Mesendoderm (in vitro differentiated cells): ENCODE results near the gene C16orf87.

Source experiments
- DNase-seq: peaks from one replicate; pipeline ENCODE4 v3.0.0; 2013
- H2AK5ac ChIP-seq: 2 replicates; pipeline ENCODE4 v1.6.1; 2013; ENCODE audit warnings: low read length, inconsistent platforms
- H2BK120ac ChIP-seq: 2 replicates; pipeline ENCODE4 v1.6.1; 2013; ENCODE audit warnings: low read depth, mild to moderate bottlenecking, low read length, moderate library complexity, mixed read lengths
- H2BK15ac ChIP-seq: replicated peaks from 2 replicates; pipeline ENCODE4 v1.6.1; 2013; ENCODE audit warnings: low read depth, mild to moderate bottlenecking, moderate library complexity
- H2BK5ac ChIP-seq: 2 replicates; pipeline ENCODE4 v1.6.1; 2013; ENCODE audit warnings: low read length, inconsistent platforms
- H3K18ac ChIP-seq: 2 replicates; pipeline ENCODE4 v1.6.1; 2013; ENCODE audit warnings: mild to moderate bottlenecking, low read length, mixed read lengths
- H3K23ac ChIP-seq: one replicate; pipeline ENCODE4 v1.6.1; 2013; ENCODE audit warnings: low read length
- H3K27ac ChIP-seq: 2 replicates; pipeline ENCODE4 v1.5.1; 2013; ENCODE audit warnings: low read depth, mild to moderate bottlenecking, inconsistent platforms, low read length, moderate library complexity
- H3K27me3 ChIP-seq: 2 replicates; pipeline ENCODE4 v1.6.1; 2013; ENCODE audit warnings: low read length, control low read depth, mild to moderate bottlenecking, inconsistent platforms; ENCODE audit not compliant: insufficient read depth, poor library complexity
- H3K36me3 ChIP-seq: 2 replicates; pipeline ENCODE4 v1.6.1; 2013; ENCODE audit warnings: low read length, inconsistent platforms; ENCODE audit not compliant: control insufficient read depth, insufficient read depth
- H3K4ac ChIP-seq: one replicate; pipeline ENCODE4 v1.6.1; 2013; ENCODE audit warnings: low read depth, mild to moderate bottlenecking, low read length, moderate library complexity
- H3K4me1 ChIP-seq: 2 replicates; pipeline ENCODE4 v1.6.1; 2013; ENCODE audit warnings: low read depth, low read length, inconsistent platforms; ENCODE audit not compliant: control insufficient read depth
- H3K4me2 ChIP-seq: 2 replicates; pipeline ENCODE4 v1.6.1; 2013; ENCODE audit warnings: low read length
- H3K4me3 ChIP-seq: 2 replicates; pipeline ENCODE4 v1.5.1; 2013; ENCODE audit warnings: mild to moderate bottlenecking, low read length
- H3K56ac ChIP-seq: one replicate; pipeline ENCODE4 v1.6.1; 2013; ENCODE audit warnings: low read length
- H3K79me1 ChIP-seq: 2 replicates; pipeline ENCODE4 v1.6.1; 2013; ENCODE audit warnings: low read length, inconsistent platforms
- H3K79me2 ChIP-seq: 2 replicates; pipeline ENCODE4 v1.6.1; 2013; ENCODE audit warnings: mild to moderate bottlenecking, low read length; ENCODE audit not compliant: control insufficient read depth, insufficient read depth
- H3K9ac ChIP-seq: 2 replicates; pipeline ENCODE4 v1.6.1; 2013; ENCODE audit warnings: low read length, inconsistent platforms
- H4K5ac ChIP-seq: one replicate; pipeline ENCODE4 v1.6.1; 2013; ENCODE audit warnings: low read length
- H4K8ac ChIP-seq: one replicate; pipeline ENCODE4 v1.6.1; 2013; ENCODE audit warnings: low read depth, mild to moderate bottlenecking, control low read depth, low read length, moderate library complexity
- WGBS: extraction: QIAGEN DNeasy Blood & Tissue Kit; methylation state at CpG from one replicate; pipeline ENCODE4 v1.1.7; 2013; ENCODE audit warnings: low lambda C conversion rate, missing lambda C conversion rate; ENCODE audit not compliant: insufficient coverage; ENCODE audit errors: extremely low coverage; 5-methylcytosine and 5-hydroxymethylcytosine counted together

The C16orf87 gene

DNA sequence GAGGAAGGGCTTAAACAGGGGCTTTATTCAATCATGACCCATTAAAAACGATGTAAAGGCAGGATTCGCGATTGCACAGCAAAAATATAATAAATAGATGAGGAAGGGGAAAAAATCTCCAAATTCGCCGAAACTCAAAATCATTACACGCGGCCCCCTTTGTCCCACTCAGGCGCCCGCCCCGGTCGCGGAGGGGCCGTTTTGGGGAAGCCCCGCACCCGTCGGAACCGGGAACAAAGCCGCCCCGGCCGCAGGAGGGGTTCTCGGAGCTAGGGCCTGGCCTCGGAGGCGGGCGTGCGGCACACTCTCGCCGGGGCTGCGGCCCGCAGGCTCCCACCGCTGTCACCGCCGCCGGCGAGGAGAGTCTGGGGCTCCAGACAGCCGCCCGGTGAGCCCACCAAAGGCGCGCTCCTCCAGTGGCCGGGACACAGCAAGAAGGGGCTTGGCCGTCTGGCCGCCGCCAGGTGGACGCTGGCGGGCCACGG lies 521 bp downstream of the C16orf87 start:
- peak overlapping the region; percentile 90 for H3K4me3 ChIP-seq
- no peak overlapping the region for H2BK5ac ChIP-seq
- peak overlapping the region; percentile 57 for H3K23ac ChIP-seq
- no peak overlapping the region for H2BK15ac ChIP-seq
- peak overlapping the region; percentile 66 for H3K4me2 ChIP-seq
- no peak overlapping the region for H4K5ac ChIP-seq
- H3K4me1 ChIP-seq, result no peaks in the 10 kb centered on the region
- H3K79me1 ChIP-seq, result no peaks in the 10 kb centered on the region
- H2BK120ac ChIP-seq, result no peak overlapping the region
- peak overlapping the region; percentile 91 for H3K18ac ChIP-seq
- peak overlapping the region; percentile 99 for H3K27ac ChIP-seq
- peak overlapping the region; percentile 90 for H3K9ac ChIP-seq
- peak; percentile 50 for DNase-seq
- H3K56ac ChIP-seq, result peak overlapping the region; percentile 94
- peaks cover 17% of the 10 kb centered on the region for H3K79me2 ChIP-seq
- H3K27me3 ChIP-seq, result no peaks in the 10 kb centered on the region
- H4K8ac ChIP-seq, result no peak overlapping the region
- peak overlapping the region; percentile 74 for H3K4ac ChIP-seq
- WGBS, result no CpG with 5 or more reads among the region's 45 CpGs
- H2AK5ac ChIP-seq, result no peak overlapping the region
- no peaks in the 10 kb centered on the region for H3K36me3 ChIP-seq

DNA sequence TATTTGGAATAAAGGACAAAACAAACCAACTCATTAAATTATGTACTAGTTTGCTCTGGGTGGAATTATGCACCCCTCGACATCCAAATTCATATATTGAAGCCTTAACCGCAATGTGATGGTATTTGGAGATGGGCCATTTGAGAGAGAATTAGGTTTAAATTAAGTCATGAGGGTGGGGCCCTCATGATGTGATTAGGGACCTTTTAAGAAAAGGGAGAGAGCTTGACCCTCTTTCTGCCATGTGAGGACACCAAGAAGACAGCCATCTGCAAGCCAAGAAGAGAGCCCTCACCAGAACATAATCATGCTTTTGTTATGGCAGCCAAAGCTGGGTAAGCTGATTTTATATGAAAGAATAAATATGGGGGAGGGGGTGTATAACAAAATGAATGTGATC lies 2.0 kb downstream of the C16orf87 start:
- Histone ChIP-seq H4K8ac (no peak overlapping the region), H3K4me3 (no peak overlapping the region), H3K79me2 (peaks cover 20% of the 10 kb centered on the region), H3K23ac (no peak overlapping the region), H3K18ac (no peak overlapping the region), H2AK5ac (no peak overlapping the region), H2BK15ac (no peak overlapping the region), H2BK120ac (no peak overlapping the region), H3K9ac (no peak overlapping the region), H4K5ac (no peak overlapping the region), H3K27me3 (no peaks in the 10 kb centered on the region), H3K27ac (no peak overlapping the region), H3K79me1 (no peaks in the 10 kb centered on the region), H3K56ac (no peak overlapping the region), H3K36me3 (no peaks in the 10 kb centered on the region), H2BK5ac (no peak overlapping the region), H3K4me2 (no peak overlapping the region), H3K4me1 (no peaks in the 10 kb centered on the region), H3K4ac (no peak overlapping the region)
- WGBS, result no CpG with 5 or more reads among the region's 2 CpGs
- DNase-seq, result no peak

DNA sequence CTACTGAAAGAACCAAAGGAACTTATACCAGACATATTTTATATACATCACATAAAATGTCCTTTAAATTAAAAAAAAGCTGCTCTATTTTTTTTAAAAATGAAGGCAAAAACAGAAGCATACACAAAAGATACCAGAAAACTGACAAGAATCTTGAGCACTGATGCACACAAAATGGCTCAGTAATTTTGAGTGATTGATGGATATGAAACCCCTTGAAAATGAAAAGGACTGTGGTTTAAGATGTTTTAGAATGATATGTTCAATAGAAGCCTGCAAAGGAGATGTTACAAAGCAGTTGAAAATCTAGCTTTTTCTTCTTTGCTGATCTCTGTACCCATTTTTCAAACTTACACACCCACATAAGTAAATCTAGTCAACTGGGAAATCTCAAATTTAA lies 2.7 kb downstream of the C16orf87 start:
- H2BK15ac ChIP-seq, result no peak overlapping the region
- H4K8ac ChIP-seq, result no peak overlapping the region
- no peak overlapping the region for H3K18ac ChIP-seq
- H3K23ac ChIP-seq, result no peak overlapping the region
- H3K36me3 ChIP-seq, result no peaks in the 10 kb centered on the region
- H3K4me1 ChIP-seq, result no peaks in the 10 kb centered on the region
- no peak overlapping the region for H3K27ac ChIP-seq
- no peak overlapping the region for H2BK5ac ChIP-seq
- no peaks in the 10 kb centered on the region for H3K79me1 ChIP-seq
- H3K56ac ChIP-seq, result no peak overlapping the region
- H3K4ac ChIP-seq, result no peak overlapping the region
- no peak overlapping the region for H3K4me2 ChIP-seq
- H3K9ac ChIP-seq, result no peak overlapping the region
- peaks cover 20% of the 10 kb centered on the region for H3K79me2 ChIP-seq
- H3K27me3 ChIP-seq, result no peaks in the 10 kb centered on the region
- no peak overlapping the region for H4K5ac ChIP-seq
- H2BK120ac ChIP-seq, result no peak overlapping the region
- no peak overlapping the region for H3K4me3 ChIP-seq
- DNase-seq, result no peak
- no peak overlapping the region for H2AK5ac ChIP-seq

DNA sequence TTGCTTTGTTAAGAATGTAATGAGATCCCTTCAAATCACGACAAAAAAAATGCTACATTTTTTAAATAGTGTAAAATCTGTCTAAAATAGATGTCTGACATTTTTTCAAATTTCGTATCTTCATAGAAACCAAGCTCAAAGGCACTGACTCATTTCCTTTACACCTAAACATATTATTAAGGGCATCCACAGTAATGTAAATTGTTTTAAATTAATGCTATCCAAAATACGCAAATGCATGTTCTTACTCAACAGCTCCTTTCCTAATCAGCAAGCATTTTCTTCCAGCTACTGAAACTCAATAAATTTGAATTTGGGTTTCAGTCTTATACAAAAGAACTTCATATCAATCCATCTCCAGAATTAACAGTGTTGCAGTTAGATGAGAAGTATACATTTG lies 4.3 kb downstream of the C16orf87 start:
- Histone ChIP-seq H3K27ac (no peak overlapping the region), H3K36me3 (no peaks in the 10 kb centered on the region), H3K4me2 (no peak overlapping the region), H3K23ac (no peak overlapping the region), H2BK15ac (no peak overlapping the region), H2BK5ac (no peak overlapping the region), H2AK5ac (no peak overlapping the region), H3K9ac (no peak overlapping the region), H3K4ac (no peak overlapping the region), H3K56ac (no peak overlapping the region), H4K5ac (no peak overlapping the region), H3K4me1 (no peaks in the 10 kb centered on the region), H3K79me2 (peaks cover 20% of the 10 kb centered on the region), H3K27me3 (no peaks in the 10 kb centered on the region), H3K79me1 (peaks cover 2% of the 10 kb centered on the region), H2BK120ac (no peak overlapping the region), H3K4me3 (no peak overlapping the region), H3K18ac (no peak overlapping the region), H4K8ac (no peak overlapping the region)
- DNase-seq, result no peak
- 100% methylated on average over 1 of the region's 3 CpGs for WGBS

DNA sequence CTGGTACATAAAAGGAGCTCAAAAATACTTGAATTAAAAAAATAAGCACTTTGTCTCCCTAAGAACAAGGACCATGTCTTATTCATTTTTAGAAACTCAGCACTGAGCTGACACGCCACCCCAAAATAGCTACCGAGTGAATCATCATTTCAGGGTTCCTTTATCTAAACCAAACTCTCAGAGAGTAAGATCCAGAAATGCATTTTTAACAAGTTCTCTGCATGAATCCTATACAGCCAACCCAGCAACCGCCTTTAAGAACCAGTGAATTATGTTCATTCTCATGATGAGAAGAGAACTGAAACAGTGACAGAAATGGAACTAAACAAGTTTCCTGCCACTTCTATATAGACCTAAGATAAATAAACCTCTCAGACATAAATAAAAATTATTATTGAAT lies 8.7 kb downstream of the C16orf87 start:
- H3K4me2 ChIP-seq, result no peak overlapping the region
- no peak overlapping the region for H3K9ac ChIP-seq
- H2BK120ac ChIP-seq, result no peak overlapping the region
- H4K8ac ChIP-seq, result no peak overlapping the region
- no peaks in the 10 kb centered on the region for H3K4me1 ChIP-seq
- no peak for DNase-seq
- no CpG with 5 or more reads among the region's 3 CpGs for WGBS
- no peak overlapping the region for H3K18ac ChIP-seq
- no peak overlapping the region for H3K56ac ChIP-seq
- no peak overlapping the region for H3K4ac ChIP-seq
- peaks cover 6% of the 10 kb centered on the region for H3K79me2 ChIP-seq
- no peak overlapping the region for H2BK15ac ChIP-seq
- no peak overlapping the region for H3K27ac ChIP-seq
- no peaks in the 10 kb centered on the region for H3K36me3 ChIP-seq
- no peak overlapping the region for H2AK5ac ChIP-seq
- H3K27me3 ChIP-seq, result no peaks in the 10 kb centered on the region
- no peak overlapping the region for H2BK5ac ChIP-seq
- H3K79me1 ChIP-seq, result peaks cover 2% of the 10 kb centered on the region
- no peak overlapping the region for H3K23ac ChIP-seq
- no peak overlapping the region for H4K5ac ChIP-seq
- H3K4me3 ChIP-seq, result no peak overlapping the region

DNA sequence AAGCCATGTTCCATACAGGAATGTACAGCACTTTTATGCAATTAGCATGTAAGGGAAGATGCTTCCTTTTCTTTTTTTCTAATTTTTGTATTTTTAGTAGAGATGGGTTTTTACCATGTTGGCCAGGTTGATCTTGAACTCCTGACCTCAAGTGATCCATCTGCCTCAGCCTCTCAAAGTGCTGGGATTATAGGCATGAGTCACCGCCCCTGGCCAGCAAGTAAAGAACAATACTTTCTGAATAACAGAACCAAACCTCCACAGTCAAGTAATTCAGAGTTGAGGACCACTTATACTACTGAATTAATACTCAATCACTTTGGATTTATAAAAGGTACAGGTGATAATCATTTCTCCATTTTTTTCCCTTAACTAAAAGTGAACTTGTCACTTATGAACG lies 13.0 kb downstream of the C16orf87 start:
- Histone ChIP-seq H2BK15ac (no peak overlapping the region), H3K79me1 (peaks cover 2% of the 10 kb centered on the region), H3K9ac (no peak overlapping the region), H2BK5ac (no peak overlapping the region), H3K27me3 (no peaks in the 10 kb centered on the region), H2AK5ac (no peak overlapping the region), H3K18ac (no peak overlapping the region), H3K4me1 (no peaks in the 10 kb centered on the region), H3K4me3 (no peak overlapping the region), H4K5ac (no peak overlapping the region), H3K4ac (no peak overlapping the region), H3K23ac (no peak overlapping the region), H3K4me2 (no peak overlapping the region), H3K27ac (no peak overlapping the region), H3K79me2 (peaks cover 10% of the 10 kb centered on the region), H2BK120ac (no peak overlapping the region), H3K36me3 (no peaks in the 10 kb centered on the region), H4K8ac (no peak overlapping the region), H3K56ac (no peak overlapping the region)
- DNase-seq, result no peak
- no CpG with 5 or more reads among the region's 2 CpGs for WGBS
